Measurements from ENCODE around the gene PCBD1. TPM values are rescaled to one million over a fixed set of nuclear protein-coding genes. Genes with fewer than 3 reads are reported as not detected.

The PCBD1 gene
- total RNA-seq, 1 donor = 19.9 TPM

DNA sequence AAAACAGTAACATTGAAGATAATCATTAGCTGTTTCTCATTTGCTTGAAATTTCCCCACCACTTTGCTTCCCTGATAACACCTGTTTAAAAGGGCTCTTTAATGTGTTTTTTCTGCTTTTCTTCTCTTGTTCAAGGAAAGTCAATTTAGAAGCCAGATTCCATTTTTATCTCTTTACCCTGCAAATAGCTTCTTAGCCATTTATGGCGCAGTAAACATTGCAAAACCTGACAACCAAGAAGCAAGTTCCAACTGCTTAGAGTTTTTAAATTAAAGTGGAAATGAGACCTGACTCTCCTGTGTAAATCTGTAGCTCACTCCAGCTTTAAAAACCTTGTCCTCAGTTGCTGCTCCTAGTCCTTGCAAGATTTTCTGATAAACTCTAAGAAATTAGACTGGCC, 42.5 kb downstream of the PCBD1 start:
- Histone ChIP-seq H4K20me1 (ENCODE audit: insufficient read depth, low read length) (no peaks in the 10 kb centered on the region), H2AFZ (ENCODE audit: low read length) (no peak overlapping the region), H3K36me3 (ENCODE audit: insufficient read depth, low read length) (peaks cover 4% of the 10 kb centered on the region), H3K27ac (ENCODE audit: low read depth, low read length) (no peak overlapping the region), H3K9me3 (ENCODE audit: low read depth, low read length) (no peaks in the 10 kb centered on the region), H3K4me2 (ENCODE audit: insufficient read depth, low read length) (no peak overlapping the region), H3K27me3 (ENCODE audit: insufficient read depth, low read length) (no peaks in the 10 kb centered on the region), H3K4me3 (ENCODE audit: insufficient read depth, low read length) (no peak overlapping the region), H3K79me2 (ENCODE audit: insufficient read depth, low read length) (peaks cover 26% of the 10 kb centered on the region), H3K4me1 (ENCODE audit: insufficient read depth, low read length) (peaks cover 27% of the 10 kb centered on the region)
- TF ChIP-seq, protein P1, sequence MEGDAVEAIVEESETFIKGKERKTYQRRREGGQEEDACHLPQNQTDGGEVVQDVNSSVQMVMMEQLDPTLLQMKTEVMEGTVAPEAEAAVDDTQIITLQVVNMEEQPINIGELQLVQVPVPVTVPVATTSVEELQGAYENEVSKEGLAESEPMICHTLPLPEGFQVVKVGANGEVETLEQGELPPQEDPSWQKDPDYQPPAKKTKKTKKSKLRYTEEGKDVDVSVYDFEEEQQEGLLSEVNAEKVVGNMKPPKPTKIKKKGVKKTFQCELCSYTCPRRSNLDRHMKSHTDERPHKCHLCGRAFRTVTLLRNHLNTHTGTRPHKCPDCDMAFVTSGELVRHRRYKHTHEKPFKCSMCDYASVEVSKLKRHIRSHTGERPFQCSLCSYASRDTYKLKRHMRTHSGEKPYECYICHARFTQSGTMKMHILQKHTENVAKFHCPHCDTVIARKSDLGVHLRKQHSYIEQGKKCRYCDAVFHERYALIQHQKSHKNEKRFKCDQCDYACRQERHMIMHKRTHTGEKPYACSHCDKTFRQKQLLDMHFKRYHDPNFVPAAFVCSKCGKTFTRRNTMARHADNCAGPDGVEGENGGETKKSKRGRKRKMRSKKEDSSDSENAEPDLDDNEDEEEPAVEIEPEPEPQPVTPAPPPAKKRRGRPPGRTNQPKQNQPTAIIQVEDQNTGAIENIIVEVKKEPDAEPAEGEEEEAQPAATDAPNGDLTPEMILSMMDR (IDR thresholded peaks at IDR 0.05; ENCODE audit: extremely low read depth, low read depth, low read length) = no peak
- no peak for DNase-seq (ENCODE audit: insufficient read length, low spot score, missing footprints)

DNA sequence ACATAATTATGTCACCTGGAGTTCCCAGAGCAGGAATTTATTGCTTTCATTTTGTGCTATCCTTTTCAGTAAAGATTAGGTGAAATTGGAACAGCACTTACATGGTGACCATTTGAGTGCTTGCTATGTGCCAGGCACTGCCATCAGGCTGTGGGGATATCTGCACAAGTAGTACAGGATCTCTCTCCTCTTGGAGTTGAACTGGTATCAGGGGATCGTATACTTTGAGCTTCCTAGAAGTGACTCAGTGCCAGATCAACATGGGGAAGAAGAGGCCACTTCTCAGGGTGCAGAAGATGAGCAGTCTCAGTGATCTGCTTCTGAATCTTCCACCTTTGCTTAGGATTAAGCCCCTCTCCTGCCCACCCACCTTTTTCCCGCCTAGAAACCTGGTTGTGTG, 43.1 kb downstream of the PCBD1 start:
- DNase-seq (ENCODE audit: insufficient read length, low spot score, missing footprints) = no peak
- Histone ChIP-seq H3K4me3 (ENCODE audit: insufficient read depth, low read length) (no peak overlapping the region), H3K4me2 (ENCODE audit: insufficient read depth, low read length) (no peak overlapping the region), H3K79me2 (ENCODE audit: insufficient read depth, low read length) (peaks cover 30% of the 10 kb centered on the region), H2AFZ (ENCODE audit: low read length) (no peak overlapping the region), H3K4me1 (ENCODE audit: insufficient read depth, low read length) (peaks cover 22% of the 10 kb centered on the region), H3K36me3 (ENCODE audit: insufficient read depth, low read length) (peaks cover 4% of the 10 kb centered on the region), H3K9me3 (ENCODE audit: low read depth, low read length) (no peaks in the 10 kb centered on the region), H3K27ac (ENCODE audit: low read depth, low read length) (no peak overlapping the region), H4K20me1 (ENCODE audit: insufficient read depth, low read length) (no peaks in the 10 kb centered on the region), H3K27me3 (ENCODE audit: insufficient read depth, low read length) (no peaks in the 10 kb centered on the region)
- TF ChIP-seq, protein P1 (IDR thresholded peaks at IDR 0.05; ENCODE audit: extremely low read depth, low read depth, low read length) = no peak

DNA sequence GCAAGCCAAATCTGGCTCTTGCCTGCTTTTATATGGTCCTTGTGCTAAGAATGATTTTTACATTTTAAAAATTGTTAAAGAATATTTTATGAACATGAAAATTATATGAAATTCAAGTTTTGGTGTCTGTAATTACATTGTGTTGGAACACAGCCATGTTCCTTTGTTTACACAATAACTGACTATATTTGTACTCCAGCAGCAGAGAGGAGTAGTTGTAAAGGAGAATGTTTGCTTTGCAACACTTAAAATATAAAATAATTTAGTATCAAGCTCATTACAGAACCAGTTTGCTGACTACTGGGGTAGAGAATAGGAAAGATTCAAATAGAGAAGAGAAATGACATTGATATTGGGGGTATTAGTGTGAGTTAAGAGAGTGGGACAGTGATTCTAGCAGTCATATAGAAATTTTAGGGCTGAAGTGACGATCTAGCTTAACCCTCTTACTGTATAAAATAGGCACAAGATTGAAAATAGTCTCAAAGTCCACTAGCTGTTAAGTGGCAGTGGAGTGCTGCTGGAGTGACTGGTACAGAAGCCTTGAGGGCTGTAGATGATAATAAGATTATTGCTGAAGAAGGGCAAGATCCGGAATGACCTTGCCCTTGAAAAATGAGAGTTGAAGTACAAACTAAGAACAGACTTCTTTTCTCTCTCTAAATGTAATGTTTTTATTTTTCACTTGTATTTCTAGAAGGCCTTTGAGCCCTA, 44.4 kb downstream of the PCBD1 start:
- Histone ChIP-seq H3K9me3 (ENCODE audit: low read depth, low read length) (no peaks in the 10 kb centered on the region), H3K4me1 (ENCODE audit: insufficient read depth, low read length) (peaks cover 16% of the 10 kb centered on the region), H4K20me1 (ENCODE audit: insufficient read depth, low read length) (no peaks in the 10 kb centered on the region), H3K79me2 (ENCODE audit: insufficient read depth, low read length) (peaks cover 35% of the 10 kb centered on the region), H2AFZ (ENCODE audit: low read length) (no peak overlapping the region), H3K27me3 (ENCODE audit: insufficient read depth, low read length) (no peaks in the 10 kb centered on the region), H3K4me2 (ENCODE audit: insufficient read depth, low read length) (no peak overlapping the region), H3K36me3 (ENCODE audit: insufficient read depth, low read length) (peaks cover 4% of the 10 kb centered on the region), H3K27ac (ENCODE audit: low read depth, low read length) (no peak overlapping the region), H3K4me3 (ENCODE audit: insufficient read depth, low read length) (no peak overlapping the region)
- TF ChIP-seq, protein P1 (IDR thresholded peaks at IDR 0.05; ENCODE audit: extremely low read depth, low read depth, low read length) = no peak
- DNase-seq (ENCODE audit: insufficient read length, low spot score, missing footprints) = no peak

DNA sequence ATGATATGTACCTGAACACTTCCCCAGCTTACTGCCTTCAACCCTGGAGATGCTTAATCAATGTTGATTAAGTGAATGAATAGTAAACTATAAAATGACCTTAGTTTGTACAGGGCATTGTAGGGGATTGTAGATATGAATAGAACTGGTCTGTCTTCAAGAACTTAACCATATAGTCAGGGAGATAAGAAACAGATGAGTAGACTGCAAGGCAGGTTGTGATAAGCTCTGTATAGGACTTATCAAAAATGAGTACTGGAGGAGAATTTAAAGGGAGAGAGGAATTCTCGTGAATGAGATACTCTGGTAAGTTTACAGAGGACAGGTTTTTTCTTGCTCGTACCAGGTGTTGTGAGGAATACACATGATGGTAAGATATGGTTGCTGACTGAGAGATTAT, 45.0 kb downstream of the PCBD1 start:
- no peak overlapping the region for H3K27ac ChIP-seq (ENCODE audit: low read depth, low read length)
- H3K4me2 ChIP-seq (ENCODE audit: insufficient read depth, low read length) = no peak overlapping the region
- H3K27me3 ChIP-seq (ENCODE audit: insufficient read depth, low read length) = no peaks in the 10 kb centered on the region
- H3K79me2 ChIP-seq (ENCODE audit: insufficient read depth, low read length) = peaks cover 41% of the 10 kb centered on the region
- no peaks in the 10 kb centered on the region for H4K20me1 ChIP-seq (ENCODE audit: insufficient read depth, low read length)
- peaks cover 22% of the 10 kb centered on the region for H3K4me1 ChIP-seq (ENCODE audit: insufficient read depth, low read length)
- no peak overlapping the region for H3K4me3 ChIP-seq (ENCODE audit: insufficient read depth, low read length)
- no peak for DNase-seq (ENCODE audit: insufficient read length, low spot score, missing footprints)
- no peak overlapping the region for H2AFZ ChIP-seq (ENCODE audit: low read length)
- TF ChIP-seq, protein P1 (IDR thresholded peaks at IDR 0.05; ENCODE audit: extremely low read depth, low read depth, low read length) = no peak
- no peaks in the 10 kb centered on the region for H3K9me3 ChIP-seq (ENCODE audit: low read depth, low read length)
- H3K36me3 ChIP-seq (ENCODE audit: insufficient read depth, low read length) = peaks cover 4% of the 10 kb centered on the region

Measured in osteoblast (primary cell).